HG03196 (cell line): ENCODE data around the gene FBXO31.

ENCODE experiments used
- ATAC-seq: cut with Tn5 transposase; IDR thresholded peaks from one replicate; pipeline ENCODE4 v1.9.1; 2021; ENCODE audit not compliant: unreplicated experiment

FBXO31 gene

GRCh38 chr16:87330646-87331045 is 52.9 kb downstream of the FBXO31 start:
- ATAC-seq: no peak

GRCh38 chr16:87330257-87330624 is 53.3 kb downstream of the FBXO31 start:
- no peak for ATAC-seq

- no peak for ATAC-seq
These were observed 53.9 kb downstream of the FBXO31 start for GRCh38 chr16:87329436-87330256.

- no peak for ATAC-seq
These were observed 54.7 kb downstream of the FBXO31 start for GRCh38 chr16:87328846-87329245.

- ATAC-seq: no peak
These were observed 55.6 kb downstream of the FBXO31 start for GRCh38 chr16:87327798-87328495.

GRCh38 chr16:87326151-87326571 is 57.4 kb downstream of the FBXO31 start:
- ATAC-seq: no peak

GRCh38 chr16:87325423-87325858 is 58.1 kb downstream of the FBXO31 start:
- no peak for ATAC-seq

GRCh38 chr16:87324411-87325275 is 58.9 kb downstream of the FBXO31 start:
- no peak for ATAC-seq

GRCh38 chr16:87323727-87324410 is 59.7 kb downstream of the FBXO31 start:
- no peak for ATAC-seq

- no peak for ATAC-seq
These were observed 60.5 kb downstream of the FBXO31 start for GRCh38 chr16:87322833-87323726.

GRCh38 chr16:87322360-87322759 is 61.2 kb downstream of the FBXO31 start:
- no peak for ATAC-seq

- no peak for ATAC-seq
These were observed 62.1 kb downstream of the FBXO31 start for GRCh38 chr16:87321336-87322107.

- no peak for ATAC-seq
These were observed 62.9 kb downstream of the FBXO31 start for GRCh38 chr16:87320510-87321227.

- no peak for ATAC-seq
These were observed 63.5 kb downstream of the FBXO31 start for GRCh38 chr16:87319997-87320491.

- ATAC-seq: no peak
These were observed 64.6 kb downstream of the FBXO31 start for GRCh38 chr16:87319011-87319410.

- ATAC-seq: no peak
These were observed 65.6 kb downstream of the FBXO31 start for GRCh38 chr16:87317750-87318644.
